ENCODE results near the gene C10orf71.

C10orf71 gene

DNA sequence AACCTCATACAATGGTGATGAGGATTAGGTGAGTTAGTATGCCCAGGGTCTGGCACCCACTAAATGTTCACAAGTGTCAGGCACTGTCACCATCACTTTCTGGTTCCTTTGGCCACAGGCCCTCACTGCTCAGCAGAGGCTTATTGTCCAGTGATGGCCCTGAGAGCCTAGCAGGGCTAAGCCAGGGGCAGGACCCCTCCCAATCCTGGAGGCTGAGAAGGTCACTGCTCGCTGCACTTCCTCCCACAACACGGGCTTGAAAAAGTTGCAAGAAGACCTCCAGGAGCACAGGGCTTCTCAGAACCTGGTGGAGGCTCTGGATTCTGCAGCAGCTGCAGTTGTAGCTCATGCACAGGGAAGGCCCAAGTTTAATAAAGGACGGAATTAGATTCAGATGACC, 48.9 kb downstream of the C10orf71 start:
- no peak for DNase-seq

DNA sequence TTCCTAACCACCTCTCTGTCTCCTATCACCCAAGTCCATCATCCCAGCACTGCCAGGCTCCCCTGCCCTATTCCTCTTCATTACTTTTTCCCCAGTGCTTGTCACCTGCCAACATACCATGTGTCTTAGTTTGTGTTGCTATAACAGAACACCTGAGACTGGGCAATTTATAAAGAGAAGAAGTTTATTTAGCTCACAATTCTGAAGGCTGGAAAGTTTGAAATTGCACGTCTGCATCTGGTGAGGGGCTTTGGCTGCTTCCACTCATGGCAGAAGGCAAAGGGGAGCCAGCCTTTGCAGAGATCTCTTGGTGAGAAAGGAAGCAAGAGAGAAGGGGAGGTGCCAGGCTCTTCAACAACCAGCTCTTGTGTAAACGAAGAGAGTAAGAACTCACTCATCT, 49.6 kb downstream of the C10orf71 start:
- no peak for DNase-seq

DNA sequence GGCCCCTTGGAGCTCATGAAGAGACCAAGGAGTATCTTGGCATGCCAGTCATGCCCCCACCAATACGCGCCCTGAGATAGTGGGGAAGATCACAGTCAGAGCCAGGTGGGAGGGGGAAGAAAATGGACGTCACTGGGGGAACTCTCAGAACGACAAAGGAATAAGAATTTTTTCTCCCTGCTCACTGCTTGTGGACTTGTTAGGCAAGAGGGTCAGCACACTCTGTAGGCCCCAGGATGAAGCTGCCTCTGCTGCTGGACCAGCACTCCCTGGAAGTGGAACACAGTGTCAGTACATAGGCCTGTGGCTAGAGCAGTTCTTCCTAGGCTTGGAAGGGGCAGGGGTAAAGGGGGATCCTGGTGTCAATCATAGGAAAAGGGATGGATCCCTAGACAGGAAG, 50.4 kb downstream of the C10orf71 start:
- DNase-seq: no peak

DNA sequence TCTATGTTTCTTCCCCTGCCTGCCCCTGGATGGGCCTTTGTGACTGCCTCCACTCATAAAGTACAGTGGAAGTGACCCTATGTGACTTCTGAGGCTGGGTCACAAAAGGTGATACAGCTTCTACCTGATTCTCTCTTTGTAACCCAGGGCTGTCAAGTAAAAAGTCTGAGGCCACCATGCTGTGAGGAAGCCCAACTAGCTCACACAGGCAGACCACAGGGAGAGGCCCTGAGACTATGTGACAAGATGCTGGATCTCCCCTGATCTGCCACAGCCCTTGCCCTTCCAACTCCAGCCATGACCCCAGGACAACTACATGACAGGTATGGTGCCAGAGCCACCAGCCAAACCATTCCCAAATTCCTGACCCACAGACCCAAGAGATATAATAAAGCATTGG, 51.2 kb downstream of the C10orf71 start:
- DNase-seq: no peak

DNA sequence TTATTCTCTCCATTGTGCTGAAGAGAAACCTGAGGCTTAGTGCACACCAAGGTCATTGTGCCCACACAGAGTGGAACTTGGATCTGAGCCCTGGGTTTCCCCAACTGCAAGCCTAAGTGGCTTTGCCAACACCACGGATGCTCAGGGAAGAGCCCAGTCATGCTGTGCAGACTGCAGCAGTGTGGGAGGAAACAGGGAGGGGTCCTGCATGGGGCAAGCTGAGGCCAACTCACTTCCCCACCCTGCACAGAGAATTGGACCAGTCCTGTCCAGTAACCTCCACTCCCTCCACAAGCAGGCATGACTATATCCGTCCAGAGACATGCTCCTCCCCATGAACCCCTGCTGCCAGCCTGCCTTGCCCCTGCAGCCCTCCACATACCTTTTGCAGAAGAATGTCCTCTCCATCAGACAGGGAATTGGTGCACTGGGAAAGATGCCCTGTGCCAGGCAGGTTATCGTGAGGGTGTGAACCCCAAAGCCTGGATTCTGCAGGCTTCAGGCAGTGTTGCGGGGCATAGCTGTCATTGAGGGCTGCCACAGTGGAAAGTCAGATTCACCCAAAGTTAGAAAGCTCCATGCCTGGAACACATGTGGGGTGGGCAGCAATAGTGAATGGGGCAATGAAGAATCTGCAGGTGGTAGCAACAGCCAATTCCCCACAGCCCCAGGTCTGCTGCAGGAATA, 52.0 kb downstream of the C10orf71 start:
- DNase-seq: no peak

DNA sequence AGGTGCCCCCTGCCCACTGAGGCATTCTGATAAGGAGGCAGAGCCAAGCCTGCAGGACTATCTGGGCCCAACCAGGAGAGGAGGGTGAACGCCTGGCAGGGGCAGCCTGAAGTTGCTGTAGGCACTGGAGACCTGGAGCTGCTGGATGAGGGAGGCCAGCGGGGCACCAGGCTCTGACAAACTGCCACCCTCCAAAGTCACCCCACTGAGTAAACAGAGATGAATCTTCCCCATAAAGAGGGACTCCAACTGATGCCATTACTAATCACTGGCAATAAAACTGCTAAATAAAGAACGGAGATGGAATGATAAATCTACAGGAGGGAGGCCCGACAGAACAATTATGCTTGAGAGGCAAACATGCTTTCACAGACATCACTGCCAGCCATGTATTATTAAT, 52.7 kb downstream of the C10orf71 start:
- DNase-seq: no peak

DNA sequence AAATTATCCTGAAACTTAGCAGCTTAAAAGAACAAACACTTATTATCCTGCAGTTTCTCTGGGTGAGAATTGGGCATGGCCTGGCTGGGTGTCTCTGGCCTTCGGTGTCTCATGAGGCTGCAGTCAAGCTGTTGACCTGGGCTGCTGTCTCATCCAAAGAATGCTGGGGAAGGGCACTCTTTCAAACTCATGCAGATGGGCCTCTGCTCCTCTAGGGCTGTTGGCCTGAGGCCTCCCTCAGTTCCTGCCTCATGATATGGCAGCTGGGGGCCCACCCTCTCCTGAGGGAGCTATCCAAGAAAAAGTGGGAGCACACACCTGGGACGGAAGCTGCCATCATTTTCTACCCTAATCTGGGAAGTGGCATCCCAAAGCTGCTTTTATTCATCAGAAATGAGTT, 53.4 kb downstream of the C10orf71 start:
- DNase-seq: no peak

DNA sequence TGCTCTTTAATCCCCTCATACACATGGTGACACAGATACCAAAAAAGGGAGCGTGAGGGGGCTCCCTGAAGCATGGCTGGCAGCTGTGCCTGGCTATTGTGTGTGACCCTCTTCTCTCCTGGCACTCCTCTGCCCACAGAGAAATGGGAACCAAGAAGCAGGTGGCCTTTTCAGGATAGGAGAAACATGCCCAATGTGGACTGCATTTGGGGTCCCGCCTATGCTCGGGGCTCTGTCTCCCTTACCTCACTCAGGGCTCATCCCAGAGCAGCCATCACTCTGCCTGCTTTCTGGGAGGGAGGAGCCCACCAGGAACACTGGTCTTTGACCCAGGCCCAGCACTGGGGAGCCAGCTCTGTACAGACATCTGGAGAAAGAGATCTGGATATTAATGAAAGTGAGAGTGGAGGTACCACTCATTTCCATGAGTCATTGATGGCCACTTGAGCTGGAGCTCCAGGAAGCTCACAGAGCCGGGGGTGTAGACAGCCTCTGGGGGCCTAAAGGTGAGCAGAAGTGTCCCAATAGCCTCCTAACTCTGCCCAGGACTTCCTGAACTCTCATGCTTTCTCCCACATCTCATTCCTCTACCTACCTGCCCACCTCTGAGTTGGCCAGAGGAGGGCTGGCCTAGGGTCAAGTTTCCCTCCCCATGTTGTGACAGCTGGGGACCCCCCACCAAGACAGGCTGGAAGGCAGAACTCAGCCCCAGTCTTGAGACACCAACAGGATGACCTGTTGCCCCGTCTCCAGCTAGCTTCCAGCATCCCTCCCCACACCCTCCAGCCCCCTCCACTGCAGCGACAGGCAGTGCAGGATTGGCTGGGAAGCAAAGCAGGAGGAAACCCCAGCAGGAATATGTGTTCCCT, 54.3 kb downstream of the C10orf71 start:
- no peak for DNase-seq

DNA sequence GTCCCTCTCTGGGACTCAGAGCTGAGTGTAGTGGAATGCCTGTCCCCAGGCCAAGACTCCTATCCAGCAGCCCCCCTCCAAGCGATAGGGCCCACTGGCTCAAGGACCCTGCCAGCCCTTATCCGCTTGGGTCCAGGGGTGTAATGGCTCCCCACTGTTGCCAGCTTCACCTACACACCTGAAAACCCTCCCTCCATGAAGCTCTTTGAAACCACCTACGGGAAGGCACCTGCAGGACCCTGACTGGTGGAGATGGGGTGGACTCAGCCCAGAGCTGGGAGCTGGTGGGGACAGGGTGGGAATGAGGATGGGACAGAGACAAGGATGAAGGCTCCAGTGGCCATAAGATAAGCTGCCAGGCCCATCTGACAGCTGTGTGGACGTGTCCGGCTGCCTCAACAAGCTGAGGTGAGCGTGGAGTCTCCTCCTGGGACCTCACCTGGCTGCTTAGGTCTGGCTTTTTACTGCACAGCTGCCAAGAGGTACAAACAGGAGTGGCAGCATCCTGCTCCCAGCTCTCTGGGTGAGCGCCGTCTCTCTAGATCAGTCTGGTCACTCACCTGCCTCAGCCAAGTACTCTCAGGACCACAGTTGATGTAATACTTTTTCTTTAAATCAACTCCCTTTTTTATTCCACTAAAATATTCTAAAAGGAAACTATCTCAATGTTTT, 55.1 kb downstream of the C10orf71 start:
- DNase-seq: no peak

DNA sequence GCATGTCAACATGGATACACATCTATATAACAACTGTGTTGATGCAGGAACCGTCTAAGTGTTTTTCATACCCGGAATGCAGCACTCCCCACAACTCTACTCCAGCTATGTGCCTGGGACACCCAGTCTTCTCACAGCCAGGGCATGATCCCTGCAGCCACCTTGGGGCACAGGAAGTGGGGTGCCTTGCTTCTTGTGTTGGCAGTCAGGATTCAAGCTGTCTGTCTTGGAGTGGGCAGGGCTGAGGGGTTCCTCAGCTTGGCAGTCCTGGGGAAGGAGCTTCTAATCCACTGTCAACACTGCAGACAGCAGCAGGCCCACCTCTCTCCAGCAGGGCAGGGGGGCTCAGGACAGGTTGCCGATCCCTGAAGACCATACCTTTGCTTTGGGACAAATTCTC, 55.6 kb downstream of the C10orf71 start:
- no peak for DNase-seq

DNA sequence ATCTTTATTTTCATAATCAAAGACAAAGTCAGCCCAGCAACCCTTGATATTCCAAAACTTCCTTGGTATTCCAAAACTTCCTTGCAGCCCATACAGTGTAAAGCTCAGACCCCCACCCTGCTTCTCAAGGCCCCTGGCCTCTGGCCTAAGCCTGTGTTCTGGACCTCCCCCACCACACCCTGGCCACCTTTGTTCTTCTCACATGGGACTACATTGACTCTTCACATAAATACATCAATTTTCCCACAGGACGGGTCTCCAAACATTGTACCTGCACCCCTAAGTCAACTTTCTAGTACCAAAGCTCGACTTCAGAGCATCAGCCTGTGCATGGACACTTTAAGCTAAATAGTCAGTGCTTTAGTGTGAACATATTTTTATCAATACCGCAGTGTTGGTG, 56.3 kb downstream of the C10orf71 start:
- DNase-seq: no peak

DNA sequence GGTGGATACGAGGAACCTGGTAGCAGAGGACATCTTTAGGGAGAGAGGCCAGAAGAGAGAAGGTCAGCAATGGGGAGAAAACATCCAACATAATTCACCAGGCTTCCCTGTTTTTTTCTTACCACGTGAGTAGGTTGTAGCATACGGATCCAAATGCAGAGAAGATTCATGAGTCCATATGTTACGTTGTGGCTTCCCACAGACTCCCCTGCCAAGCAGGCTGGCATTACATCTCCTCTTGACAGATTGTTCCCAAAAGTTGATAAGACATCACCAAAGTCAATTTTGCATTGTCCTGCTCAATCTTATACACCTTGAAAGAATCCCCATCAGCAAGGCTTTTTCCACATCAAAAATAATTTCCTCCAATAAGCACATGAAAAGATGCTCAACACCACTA, 57.2 kb downstream of the C10orf71 start:
- no peak for DNase-seq

DNA sequence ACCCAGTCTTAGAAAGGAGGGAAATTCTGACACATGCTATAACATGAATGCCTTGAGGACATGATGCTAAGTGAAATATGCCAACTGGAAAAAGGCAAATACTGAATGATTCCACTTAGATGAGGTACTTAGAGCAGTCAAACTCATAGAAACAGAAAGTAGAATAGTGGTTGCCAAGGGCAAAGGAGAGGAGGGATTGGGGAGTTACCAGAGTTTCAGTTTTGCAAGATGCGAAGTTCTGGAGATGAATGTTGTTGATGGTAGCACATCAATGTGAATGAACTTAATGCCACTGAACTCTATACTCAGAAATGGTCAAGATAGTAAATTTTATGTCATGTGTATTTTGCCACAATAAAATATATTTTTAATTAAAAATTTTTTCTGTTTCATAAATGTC, 58.0 kb downstream of the C10orf71 start:
- no peak for DNase-seq

DNA sequence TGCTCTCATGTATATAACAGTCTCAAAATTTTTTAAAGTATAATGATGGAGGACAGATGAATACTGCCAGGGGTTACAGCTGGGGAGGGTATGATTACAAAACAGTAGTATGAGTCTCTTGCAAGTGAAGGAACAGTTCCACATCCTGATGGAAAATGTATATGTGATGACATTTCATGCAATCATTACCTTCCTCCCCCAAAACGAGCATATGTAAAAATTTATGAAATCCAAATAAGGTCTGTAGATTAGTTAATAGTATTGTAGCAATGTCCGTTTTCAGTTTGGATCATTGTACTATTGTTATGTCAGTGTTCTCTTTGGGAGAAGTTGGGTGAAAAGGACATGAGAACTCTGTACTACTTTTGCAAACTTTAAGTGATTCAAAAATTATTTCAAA, 58.9 kb downstream of the C10orf71 start:
- DNase-seq: no peak

DNA sequence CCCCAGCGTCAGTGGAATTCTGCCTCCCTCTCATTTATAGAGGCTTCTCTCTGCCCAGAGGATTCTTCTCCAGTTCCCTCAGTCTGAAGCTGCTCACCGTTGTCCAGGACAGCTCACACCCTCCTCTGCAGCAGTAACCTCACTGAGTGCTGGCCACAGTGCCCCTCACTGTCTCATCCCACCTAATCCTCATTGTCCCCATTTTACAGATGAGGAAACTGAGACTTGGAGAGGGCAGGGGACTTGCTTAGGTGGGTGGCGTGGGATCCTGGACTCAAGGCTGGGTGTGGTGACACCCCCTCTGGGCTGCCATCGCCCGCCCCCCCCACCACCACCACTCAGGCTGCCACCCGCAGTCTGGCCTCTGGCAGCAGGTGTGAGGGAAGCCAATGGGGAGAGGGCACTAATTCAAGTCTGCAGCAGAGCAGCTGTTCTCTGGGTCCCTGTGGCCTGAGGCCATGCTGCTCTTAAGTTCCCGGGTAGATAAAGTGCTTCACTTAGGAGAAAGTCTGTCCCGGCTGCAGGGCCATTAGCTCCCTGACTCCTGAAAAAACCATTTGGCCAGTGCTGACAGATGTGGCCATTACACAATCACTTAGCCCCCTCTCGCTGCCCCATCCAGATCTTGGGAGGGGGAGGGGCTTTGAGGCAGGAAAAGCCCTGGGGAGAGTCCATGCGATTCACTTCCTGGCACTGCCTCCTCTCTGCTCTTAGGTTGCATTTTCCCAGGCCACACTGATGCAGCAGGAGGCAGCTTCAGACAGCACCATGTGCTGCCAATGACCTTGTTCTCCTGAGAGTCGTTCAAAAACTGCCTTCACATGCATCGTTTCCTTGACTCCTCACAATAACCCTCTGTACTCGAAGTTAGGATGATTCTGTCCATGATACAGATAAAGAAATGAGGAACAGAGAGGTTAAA, 60.6 kb downstream of the C10orf71 start:
- DNase-seq: no peak

DNA sequence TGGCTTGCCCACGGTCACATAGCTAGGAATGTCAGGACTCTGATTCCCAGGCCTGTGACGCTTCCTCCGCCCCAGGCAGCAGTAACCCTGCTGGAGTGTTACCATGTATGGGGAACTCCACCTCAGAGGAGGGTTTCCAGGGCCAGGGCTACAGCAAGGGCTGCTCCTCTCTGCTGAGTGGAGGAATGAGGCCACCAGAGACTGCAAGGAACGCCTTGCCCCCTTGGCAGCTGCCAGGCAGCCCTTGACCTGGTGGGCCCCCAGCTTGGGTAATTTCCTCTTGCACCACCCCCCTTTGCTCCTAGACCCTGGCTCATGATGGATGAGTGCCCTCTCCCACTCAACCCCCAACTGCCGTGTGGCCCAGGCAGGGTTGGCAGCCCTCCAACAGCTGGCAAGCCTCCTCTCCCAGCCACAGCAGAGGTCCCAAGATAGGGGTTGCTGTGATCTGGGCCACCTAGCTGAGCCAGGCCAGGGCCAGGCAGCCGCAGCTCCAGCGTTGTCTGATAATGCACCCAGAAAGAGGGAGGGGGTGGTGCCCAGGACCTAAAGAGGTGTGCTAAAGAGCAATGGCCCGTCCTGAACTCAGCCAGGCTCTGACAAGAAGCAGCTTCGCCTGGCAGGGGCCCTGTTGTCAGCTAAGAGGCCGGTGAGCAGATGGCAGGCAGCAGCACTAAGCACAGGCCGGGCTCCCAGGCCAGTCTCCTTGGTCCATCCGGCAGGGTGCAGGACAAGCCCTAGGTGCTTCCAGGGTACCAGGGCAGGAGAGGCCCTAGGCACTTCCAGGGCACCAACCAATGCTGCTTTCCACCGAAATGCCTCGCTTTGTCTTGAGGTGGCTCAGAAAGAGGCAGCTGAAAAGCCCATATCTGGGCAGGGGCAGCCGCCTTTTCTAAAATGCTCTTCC, 61.6 kb downstream of the C10orf71 start:
- no peak for DNase-seq

DNA sequence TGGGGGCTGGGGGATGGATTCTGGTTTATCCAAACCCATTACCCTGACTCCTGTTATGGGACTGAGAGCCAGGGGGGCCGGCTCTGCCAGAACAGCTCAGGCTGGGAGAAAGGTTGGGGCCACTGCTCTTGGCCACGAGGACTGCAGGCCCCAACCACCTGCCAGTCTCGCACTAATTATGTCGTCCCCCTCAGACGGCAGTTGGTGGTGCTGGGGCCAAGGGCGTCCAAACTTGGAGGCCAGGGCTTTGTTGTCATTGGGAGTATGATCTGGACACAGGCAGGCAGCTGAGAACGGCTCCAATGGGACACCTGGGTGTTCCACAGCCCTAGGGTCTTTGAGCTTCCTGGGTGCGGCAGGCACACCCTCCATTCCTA, 62.2 kb downstream of the C10orf71 start:
- no peak for DNase-seq

DNA sequence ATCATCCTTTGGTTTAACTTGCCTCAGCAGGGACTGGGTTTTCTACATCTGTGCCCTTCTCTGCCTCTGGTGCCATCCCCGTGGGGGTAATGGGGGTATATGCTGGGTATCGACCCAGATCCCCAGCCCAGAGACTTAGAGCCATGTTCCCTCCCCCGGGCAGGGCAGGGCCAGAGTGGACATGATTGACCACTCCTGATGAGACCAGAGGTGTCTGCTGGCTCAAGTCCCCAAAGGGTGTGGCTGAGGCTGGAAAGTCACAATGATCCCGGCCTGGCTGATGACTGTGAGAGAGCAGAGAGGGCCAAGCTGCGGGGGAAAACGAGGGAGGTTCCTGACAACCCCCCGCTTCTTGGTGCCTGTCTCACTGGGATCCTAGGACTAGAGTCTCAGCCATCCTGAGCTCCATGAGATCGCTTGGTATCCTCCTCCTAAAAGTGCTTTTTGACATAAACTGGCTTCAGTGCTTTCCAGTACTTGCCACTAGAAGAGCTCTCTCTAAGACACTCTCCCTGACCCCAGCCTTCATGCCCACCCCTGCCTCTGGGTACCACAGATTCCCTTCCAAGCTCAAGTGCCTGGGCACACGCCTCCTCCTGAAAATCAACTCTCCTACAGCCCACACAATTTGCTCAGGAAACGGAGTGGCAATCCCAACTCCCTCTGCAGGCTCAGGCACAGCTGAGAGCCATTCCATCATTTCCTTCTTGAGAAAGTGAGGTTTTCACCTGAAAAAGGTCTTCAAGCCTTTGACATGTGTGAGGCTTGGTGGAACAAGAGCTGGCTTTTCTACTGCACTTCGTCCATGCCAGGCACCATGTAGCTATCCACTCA, 63.0 kb downstream of the C10orf71 start:
- DNase-seq: no peak

DNA sequence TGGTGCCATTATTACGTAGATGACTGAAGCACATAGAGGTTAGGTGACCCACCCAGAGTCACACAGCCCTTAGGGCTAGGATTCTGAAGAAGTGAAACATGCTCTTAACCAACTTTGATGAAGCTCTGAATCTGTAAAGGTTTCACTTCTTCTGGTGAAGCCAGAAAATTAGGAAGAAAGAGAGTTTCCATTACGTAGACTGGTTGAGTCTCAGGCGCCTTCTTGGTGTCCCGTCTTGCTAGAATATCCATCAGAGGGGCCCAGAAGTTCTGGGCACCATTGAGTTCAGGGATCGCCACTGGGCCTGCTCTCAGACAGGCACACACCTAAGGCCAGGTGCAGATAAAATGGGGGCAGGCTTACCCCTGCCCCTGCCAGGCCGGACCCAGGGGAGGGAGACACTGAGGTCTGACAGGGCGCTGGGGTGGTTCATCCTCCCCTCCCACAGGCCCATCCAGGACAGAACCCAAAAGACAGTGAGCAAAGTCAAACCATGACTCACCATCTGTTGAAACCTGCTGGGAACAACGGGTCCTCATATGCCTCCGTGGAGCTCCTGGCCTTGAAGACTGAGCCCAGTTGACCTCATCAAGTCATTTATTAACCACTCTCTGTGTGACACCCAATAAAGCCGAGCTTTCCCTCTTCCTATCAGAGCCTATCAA, 63.8 kb downstream of the C10orf71 start:
- no peak for DNase-seq

DNA sequence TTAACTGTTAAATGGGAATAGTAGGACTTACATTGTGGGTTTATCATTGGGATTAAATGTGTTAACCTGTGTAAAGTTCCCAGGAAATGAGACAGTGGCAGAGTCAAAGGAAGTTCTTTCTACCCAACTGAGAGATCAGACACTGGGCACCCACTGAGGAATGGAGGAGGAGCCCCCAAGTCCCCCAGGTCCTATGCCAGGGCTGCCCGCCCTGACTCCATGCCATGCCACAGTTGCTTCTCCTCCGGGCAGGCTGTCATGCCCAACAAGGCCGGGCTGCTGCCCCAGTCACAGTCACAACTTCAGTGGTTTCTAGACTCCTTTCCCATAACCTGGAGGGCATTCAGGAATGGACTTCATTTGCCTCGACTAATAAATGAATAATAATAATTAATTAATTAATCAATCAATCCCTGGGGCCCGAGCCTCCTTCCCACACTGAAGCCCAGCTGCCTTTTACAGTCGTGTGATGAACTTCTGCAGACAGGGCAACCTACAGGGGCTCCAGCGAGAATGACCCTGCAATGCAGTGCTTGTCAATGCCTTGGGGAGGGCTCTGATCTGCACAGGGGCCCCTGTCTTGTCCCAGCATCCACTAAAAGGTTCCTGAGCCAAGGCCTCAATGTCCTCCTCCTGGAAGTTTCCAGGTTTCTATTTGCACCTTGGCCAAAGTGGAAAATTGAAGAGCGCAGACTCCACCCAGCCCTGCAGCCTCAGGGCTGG, 64.5 kb downstream of the C10orf71 start:
- no peak for DNase-seq
